Endothelial cell of umbilical vein (primary cell): ENCODE data around the gene NAV2.

Source experiments
- EZH2 ChIP-seq: IDR thresholded peaks from 2 replicates; pipeline ENCODE4 v1.6.1; 2012; ENCODE audit warnings: borderline replicate concordance, low read depth, mild to moderate bottlenecking, moderate library complexity, low read length, inconsistent platforms; ENCODE audit not compliant: severe bottlenecking
- JUN ChIP-seq: IDR thresholded peaks from 2 replicates; pipeline ENCODE4 v1.6.1; 2011; ENCODE audit warnings: borderline replicate concordance, low read depth; ENCODE audit not compliant: insufficient read length, insufficient read depth
- MAX ChIP-seq: IDR thresholded peaks from 2 replicates; pipeline ENCODE4 v1.6.1; 2011; ENCODE audit not compliant: insufficient read depth, insufficient read length
- MYC ChIP-seq: IDR thresholded peaks from one replicate; pipeline ENCODE4 v1.6.1; 2011; ENCODE audit warnings: mild to moderate bottlenecking, low read depth, low read length
- POLR2A ChIP-seq: IDR thresholded peaks from 2 replicates; pipeline ENCODE4 v1.6.1; 2012; ENCODE audit warnings: low read depth, mild to moderate bottlenecking, control low read depth, low read length
- POLR2AphosphoS5 ChIP-seq: IDR thresholded peaks from 2 replicates; pipeline ENCODE4 v1.6.1; 2012; ENCODE audit warnings: low read depth, mild to moderate bottlenecking, control low read depth, low read length, moderate library complexity; ENCODE audit not compliant: insufficient read depth
- TF ChIP-seq, protein P1 (sequence below), 2 donors: IDR thresholded peaks; 1 replicate in 1 of 2; 2 replicates in 1 of 2; pipeline ENCODE4 v1.5.1; 2011; ENCODE audit warnings: low read length in 2 of 2, mild to moderate bottlenecking in 2 of 2, moderate library complexity in 2 of 2, control low read depth in 1 of 2, inconsistent platforms in 1 of 2, low read depth in 1 of 2; ENCODE audit not compliant: insufficient read depth in 1 of 2; ENCODE audit errors: extremely low read depth in 1 of 2

DNA sequence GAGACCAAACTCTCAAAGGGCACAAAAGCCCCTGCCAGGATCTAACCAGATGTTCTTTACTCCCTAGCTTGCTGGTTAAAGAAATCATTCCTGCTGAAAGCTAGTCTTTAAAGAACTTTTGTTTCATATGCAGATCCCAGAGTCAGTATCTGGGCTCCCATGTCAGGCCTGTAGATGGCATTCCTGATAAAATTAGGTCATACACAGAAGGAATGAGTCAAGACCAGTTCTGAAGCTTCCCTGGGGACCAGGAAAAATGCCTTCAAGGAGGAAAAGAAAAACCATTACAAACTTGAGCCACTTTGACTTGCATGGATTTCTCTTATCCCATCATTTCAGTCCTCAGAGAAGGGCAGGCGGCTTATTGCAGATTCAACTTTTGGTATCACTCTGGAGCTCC, 441.7 kb downstream of the NAV2 start:
- TF ChIP-seq, protein P1, sequence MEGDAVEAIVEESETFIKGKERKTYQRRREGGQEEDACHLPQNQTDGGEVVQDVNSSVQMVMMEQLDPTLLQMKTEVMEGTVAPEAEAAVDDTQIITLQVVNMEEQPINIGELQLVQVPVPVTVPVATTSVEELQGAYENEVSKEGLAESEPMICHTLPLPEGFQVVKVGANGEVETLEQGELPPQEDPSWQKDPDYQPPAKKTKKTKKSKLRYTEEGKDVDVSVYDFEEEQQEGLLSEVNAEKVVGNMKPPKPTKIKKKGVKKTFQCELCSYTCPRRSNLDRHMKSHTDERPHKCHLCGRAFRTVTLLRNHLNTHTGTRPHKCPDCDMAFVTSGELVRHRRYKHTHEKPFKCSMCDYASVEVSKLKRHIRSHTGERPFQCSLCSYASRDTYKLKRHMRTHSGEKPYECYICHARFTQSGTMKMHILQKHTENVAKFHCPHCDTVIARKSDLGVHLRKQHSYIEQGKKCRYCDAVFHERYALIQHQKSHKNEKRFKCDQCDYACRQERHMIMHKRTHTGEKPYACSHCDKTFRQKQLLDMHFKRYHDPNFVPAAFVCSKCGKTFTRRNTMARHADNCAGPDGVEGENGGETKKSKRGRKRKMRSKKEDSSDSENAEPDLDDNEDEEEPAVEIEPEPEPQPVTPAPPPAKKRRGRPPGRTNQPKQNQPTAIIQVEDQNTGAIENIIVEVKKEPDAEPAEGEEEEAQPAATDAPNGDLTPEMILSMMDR (IDR thresholded peaks at IDR 0.05; ENCODE audit: extremely low read depth in 1 of 2, insufficient read depth in 1 of 2, low read depth in 1 of 2, low read length in 2 of 2), result no peak
- no peak for TF ChIP-seq MAX
- TF ChIP-seq POLR2A, result no peak
- no peak for TF ChIP-seq EZH2
- TF ChIP-seq POLR2AphosphoS5, result no peak
- TF ChIP-seq MYC, result no peak
- TF ChIP-seq JUN, result no peak
